CD4-positive, CD25-positive, alpha-beta regulatory T cell (primary cell): ENCODE data around the gene DIP2C. TPM values are rescaled to one million over a fixed set of nuclear protein-coding genes. Genes with fewer than 3 reads are reported as not detected.
A peak's percentile ranks its signal among the peaks of the same experiment; 100 is the strongest.

Experiments
- ATAC-seq, 2 donors: fragments of 150-1000 bp; cut with Tn5 transposase; one replicate each; pipeline ENCODE4 v1.10.0; 2021; ENCODE audit warnings: low read depth in 2 of 2, moderate number of reproducible peaks in 2 of 2, moderate library complexity in 1 of 2
- DNase-seq, 3 donors: peaks; one replicate each; pipeline versions ENCODE4 v3.0.0 to v3.0.0-alpha.2; 2012 to 2022; ENCODE audit warnings: mixed read lengths in 1 of 3
- H3K27ac ChIP-seq: one replicate; pipeline ENCODE4 v1.7.0; 2013; ENCODE audit warnings: mild to moderate bottlenecking, low read length; ENCODE audit not compliant: insufficient read depth, poor library complexity, severe bottlenecking
- H3K27me3 ChIP-seq: one replicate; pipeline ENCODE4 v1.7.0; 2013; ENCODE audit warnings: low read length; ENCODE audit not compliant: control insufficient read depth, insufficient read depth
- H3K36me3 ChIP-seq: one replicate; pipeline ENCODE4 v1.7.0; 2013; ENCODE audit warnings: mild to moderate bottlenecking, low read length, moderate library complexity; ENCODE audit not compliant: control insufficient read depth, insufficient read depth
- H3K4me1 ChIP-seq: 2 replicates; pipeline ENCODE4 v1.7.0; 2013; ENCODE audit warnings: mild to moderate bottlenecking, low read length; ENCODE audit not compliant: insufficient read depth, control insufficient read depth, poor library complexity, severe bottlenecking
- H3K4me3 ChIP-seq: one replicate; pipeline ENCODE4 v1.7.0; 2013; ENCODE audit warnings: low read depth, mild to moderate bottlenecking, low read length, moderate library complexity
- H3K9me3 ChIP-seq, 2 experiments: 1 replicate in 1 of 2; 2 replicates in 1 of 2; pipeline ENCODE4 v1.7.0; 2013; ENCODE audit warnings: low read length in 2 of 2, mild to moderate bottlenecking in 1 of 2, moderate library complexity in 1 of 2; ENCODE audit not compliant: control insufficient read depth in 2 of 2
- H3K27ac Mint-ChIP-seq, 3 donors: one replicate each; pipeline ENCODE4 v1.8.0; 2020 to 2022; ENCODE audit warnings: mild to moderate bottlenecking in 3 of 3, mixed read lengths in 3 of 3, moderate library complexity in 2 of 3
- H3K27me3 Mint-ChIP-seq: one replicate; pipeline ENCODE4 v1.8.0; 2022; ENCODE audit warnings: mild to moderate bottlenecking, mixed read lengths
- H3K36me3 Mint-ChIP-seq: one replicate; pipeline ENCODE4 v1.8.0; 2020; ENCODE audit warnings: mixed read lengths
- H3K4me1 Mint-ChIP-seq, 4 donors: one replicate each; pipeline ENCODE4 v1.8.0; 2020 to 2022; ENCODE audit warnings: mixed read lengths in 4 of 4, mild to moderate bottlenecking in 1 of 4
- H3K4me3 Mint-ChIP-seq, 4 donors: one replicate each; pipeline ENCODE4 v1.8.0; 2020 to 2022; ENCODE audit warnings: mild to moderate bottlenecking in 4 of 4, mixed read lengths in 4 of 4, moderate library complexity in 3 of 4
- H3K9me3 Mint-ChIP-seq, 7 donors: one replicate each; pipeline ENCODE4 v1.8.0; 2020 to 2022; ENCODE audit warnings: mixed read lengths in 7 of 7, mild to moderate bottlenecking in 3 of 7, moderate library complexity in 2 of 7
- polyA plus RNA-seq, 4 donors: library from polyadenylated mRNA; unstranded; fragments of 300-500 nt; fragmentation: Illumina TruSeq; gene quantifications; one replicate each; pipeline ENCODE4 v1.2.3, GENCODE V29; 2021
- total RNA-seq: library from RNA; stranded (reverse); gene quantifications from one replicate; pipeline ENCODE4 v1.2.3, GENCODE V29; 2022

The DIP2C gene
- total and polyA plus RNA-seq, 5 donors from 2014 or later, result 0.47 to 4.1 (median 0.54) TPM

GRCh38 chr10:624605-625332, 64.7 kb downstream of the DIP2C start:
- Histone ChIP-seq H3K36me3 (no peaks in the 10 kb centered on the region), H3K4me3 (no peak overlapping the region), H3K27me3 (no peaks in the 10 kb centered on the region), H3K27ac (no peak overlapping the region), H3K4me1 (no peaks in the 10 kb centered on the region), H3K9me3 (no peaks in the 10 kb centered on the region)
- ATAC-seq (no peak), DNase-seq (no peak)
- Mint-ChIP-seq H3K27me3 (no peaks in the 10 kb centered on the region), H3K4me3 (no peak overlapping the region), H3K27ac (no peak overlapping the region), H3K36me3 (no peaks in the 10 kb centered on the region), H3K9me3 (peaks cover 0 to 4% (median 0%) of the 10 kb centered on the region in 7 donors), H3K4me1 (peaks cover 0 to 6% (median 0%) of the 10 kb centered on the region in 4 donors)

- no peak for DNase-seq
- H3K27me3 ChIP-seq, result no peaks in the 10 kb centered on the region
- Mint-ChIP-seq H3K4me1 (peaks cover 0 to 6% (median 0%) of the 10 kb centered on the region in 4 donors), H3K27ac (no peak overlapping the region), H3K9me3 (peaks cover 0 to 4% (median 0%) of the 10 kb centered on the region in 7 donors), H3K27me3 (no peaks in the 10 kb centered on the region), H3K4me3 (no peak overlapping the region), H3K36me3 (no peaks in the 10 kb centered on the region)
- H3K9me3 ChIP-seq, result no peaks in the 10 kb centered on the region
- no peak for ATAC-seq
- H3K27ac ChIP-seq, result no peak overlapping the region
- H3K4me1 ChIP-seq, result no peaks in the 10 kb centered on the region
- no peaks in the 10 kb centered on the region for H3K36me3 ChIP-seq
- H3K4me3 ChIP-seq, result no peak overlapping the region
Measured at GRCh38 chr10:624312-624604, 65.2 kb downstream of the DIP2C start.

- H3K4me1 ChIP-seq, result no peaks in the 10 kb centered on the region
- H3K27me3 Mint-ChIP-seq, result no peaks in the 10 kb centered on the region
- no peak for ATAC-seq
Measured at GRCh38 chr10:623477-624311, 65.8 kb downstream of the DIP2C start.

DNA sequence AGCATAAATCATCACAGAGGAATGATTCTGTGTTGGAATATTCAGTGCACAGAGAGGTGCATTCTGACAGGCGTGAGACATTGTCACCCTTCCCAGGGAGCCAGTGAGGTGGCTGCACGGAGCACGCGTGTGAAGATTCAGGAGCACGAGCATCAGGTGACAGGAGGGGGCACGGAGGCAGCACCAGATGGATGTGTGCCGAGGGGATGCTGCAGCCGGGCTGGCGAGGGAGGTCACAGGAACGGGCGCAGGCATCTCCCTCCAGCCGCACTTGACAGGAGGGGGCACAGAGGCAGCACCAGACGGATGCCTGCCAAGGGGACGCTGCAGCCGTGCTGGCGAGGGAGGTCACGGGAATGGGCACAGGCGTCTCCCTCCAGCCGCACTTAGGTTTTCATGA, 66.5 kb downstream of the DIP2C start:
- H3K4me1 Mint-ChIP-seq, result peaks cover 0 to 6% (median 0%) of the 10 kb centered on the region in 4 donors
- no peaks in the 10 kb centered on the region for H3K27me3 Mint-ChIP-seq
- H3K4me3 Mint-ChIP-seq, result no peak overlapping the region
- Histone ChIP-seq H3K9me3 (no peaks in the 10 kb centered on the region), H3K27me3 (no peaks in the 10 kb centered on the region), H3K27ac (no peak overlapping the region), H3K4me3 (no peak overlapping the region), H3K36me3 (no peaks in the 10 kb centered on the region), H3K4me1 (no peaks in the 10 kb centered on the region)
- no peaks in the 10 kb centered on the region for H3K36me3 Mint-ChIP-seq
- H3K27ac Mint-ChIP-seq, result no peak overlapping the region
- peaks cover 0 to 2% (median 0%) of the 10 kb centered on the region in 7 donors for H3K9me3 Mint-ChIP-seq
- ATAC-seq (no peak), DNase-seq (no peak)

More at GRCh38 chr10:623477-624311, 65.8 kb downstream of the DIP2C start:
- H3K4me1 Mint-ChIP-seq, result peaks cover 0 to 6% (median 0%) of the 10 kb centered on the region in 4 donors
- no peak overlapping the region for H3K27ac Mint-ChIP-seq
- H3K9me3 Mint-ChIP-seq, result peaks cover 0 to 2% (median 0%) of the 10 kb centered on the region in 7 donors
- DNase-seq, result no peak
- no peak overlapping the region for H3K4me3 ChIP-seq
- H3K36me3 Mint-ChIP-seq, result no peaks in the 10 kb centered on the region
- no peaks in the 10 kb centered on the region for H3K9me3 ChIP-seq
- H3K27me3 ChIP-seq, result no peaks in the 10 kb centered on the region
- H3K27ac ChIP-seq, result no peak overlapping the region
- no peak overlapping the region for H3K4me3 Mint-ChIP-seq
- no peaks in the 10 kb centered on the region for H3K36me3 ChIP-seq

DNA sequence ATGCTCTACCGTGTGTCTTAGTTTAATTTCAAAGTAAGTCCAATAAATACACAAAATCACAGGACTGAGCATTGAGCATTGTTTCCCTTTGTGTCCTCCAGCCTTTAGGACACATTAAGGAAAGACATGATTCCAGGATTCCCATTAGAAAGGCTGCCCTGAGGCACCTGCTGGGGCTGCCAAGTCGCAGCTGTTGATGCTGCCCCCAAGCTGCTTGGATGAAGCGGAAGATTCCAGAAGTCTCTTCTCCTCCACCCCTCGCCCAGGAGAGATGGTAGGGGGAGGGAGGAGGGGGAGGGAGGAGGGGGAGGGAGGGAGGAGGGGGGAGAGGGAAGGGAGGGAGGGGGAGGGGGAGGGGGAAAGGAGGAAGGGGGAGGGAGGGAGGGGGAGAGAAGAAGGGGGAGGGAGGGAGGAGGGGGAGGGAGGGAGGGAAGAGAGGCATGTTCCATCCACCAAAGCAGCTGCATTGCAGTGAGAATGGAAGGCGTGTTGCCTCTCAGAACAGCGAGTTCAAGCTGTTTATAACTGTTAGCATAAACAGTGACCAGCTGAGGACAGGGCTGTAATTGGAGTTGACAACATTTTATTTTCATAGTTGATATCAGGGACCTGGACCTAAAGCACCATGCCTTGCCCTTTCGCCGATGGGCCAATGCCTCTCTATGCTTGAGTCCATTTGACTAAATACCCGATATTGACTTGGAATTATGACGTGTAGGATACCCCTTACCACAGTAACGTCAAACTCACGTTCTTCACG, 67.3 kb downstream of the DIP2C start:
- ATAC-seq, result no peak

DNA sequence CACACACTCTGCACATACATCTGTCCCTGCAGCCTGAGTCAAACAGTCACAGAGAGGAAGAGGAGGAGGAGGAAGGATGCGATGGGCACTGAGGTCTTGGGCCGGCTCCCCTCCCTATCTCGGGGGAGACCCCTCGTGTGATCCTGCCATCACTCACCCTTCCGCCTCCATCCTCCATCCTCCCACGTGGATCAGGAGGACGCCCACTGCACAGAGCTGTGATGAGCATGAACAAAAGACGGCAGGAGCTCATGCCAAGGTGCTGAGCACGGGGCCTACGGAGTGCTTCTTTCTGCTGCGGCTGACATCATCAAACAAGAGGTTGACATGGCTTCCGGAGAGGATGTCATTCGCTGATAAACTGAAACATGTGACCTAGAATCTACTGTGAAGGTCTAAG, 68.0 kb downstream of the DIP2C start:
- H3K4me3 Mint-ChIP-seq, result no peak overlapping the region
- H3K27ac ChIP-seq, result no peak overlapping the region
- H3K9me3 Mint-ChIP-seq, result peaks cover 0 to 2% (median 0%) of the 10 kb centered on the region in 7 donors
- H3K27me3 ChIP-seq, result no peaks in the 10 kb centered on the region
- no peaks in the 10 kb centered on the region for H3K4me1 ChIP-seq
- H3K36me3 Mint-ChIP-seq, result no peaks in the 10 kb centered on the region
- H3K4me3 ChIP-seq, result no peak overlapping the region
- no peaks in the 10 kb centered on the region for H3K9me3 ChIP-seq
- H3K27me3 Mint-ChIP-seq, result no peaks in the 10 kb centered on the region
- peaks cover 0 to 10% (median 0%) of the 10 kb centered on the region in 4 donors for H3K4me1 Mint-ChIP-seq
- ATAC-seq (no peak), DNase-seq (no peak)
- H3K27ac Mint-ChIP-seq, result no peak overlapping the region
- H3K36me3 ChIP-seq, result no peaks in the 10 kb centered on the region

More for the DNA sequence above, 67.3 kb downstream of the DIP2C start:
- Mint-ChIP-seq H3K36me3 (no peaks in the 10 kb centered on the region), H3K27me3 (no peaks in the 10 kb centered on the region), H3K4me3 (no peak overlapping the region), H3K27ac (peak overlapping the region in 1 of 3 donors; percentile 66), H3K4me1 (peaks cover 0 to 10% (median 0%) of the 10 kb centered on the region in 4 donors), H3K9me3 (peaks cover 0 to 2% (median 0%) of the 10 kb centered on the region in 7 donors)
- no peaks in the 10 kb centered on the region for H3K36me3 ChIP-seq
- no peaks in the 10 kb centered on the region for H3K4me1 ChIP-seq
- H3K4me3 ChIP-seq, result no peak overlapping the region
- no peaks in the 10 kb centered on the region for H3K9me3 ChIP-seq
- DNase-seq, result no peak
- H3K27me3 ChIP-seq, result no peaks in the 10 kb centered on the region
- no peak overlapping the region for H3K27ac ChIP-seq

DNA sequence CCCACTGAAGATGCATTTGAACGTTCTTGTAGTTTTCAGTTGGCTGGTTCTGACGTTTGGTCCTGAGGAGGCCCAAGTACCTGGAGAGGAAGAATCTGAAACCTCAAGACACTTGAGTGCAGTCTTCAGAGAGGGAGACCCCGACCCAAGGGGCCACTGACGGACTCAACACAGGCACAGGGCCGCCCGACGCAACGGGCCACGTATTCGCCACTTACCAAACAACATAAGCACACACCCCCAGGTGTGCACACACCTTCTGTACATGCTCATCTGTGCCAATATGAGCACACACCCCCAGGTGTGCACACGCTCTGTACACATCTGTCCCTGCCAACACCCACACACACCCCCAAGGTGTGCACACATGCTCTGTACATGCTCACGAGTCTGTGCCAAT, 68.5 kb downstream of the DIP2C start:
- no peak overlapping the region for H3K4me3 Mint-ChIP-seq
- no peaks in the 10 kb centered on the region for H3K4me1 ChIP-seq
- H3K9me3 ChIP-seq, result no peaks in the 10 kb centered on the region
- ATAC-seq (no peak), DNase-seq (no peak)
- H3K4me1 Mint-ChIP-seq, result peaks cover 0 to 10% (median 0%) of the 10 kb centered on the region in 4 donors
- no peaks in the 10 kb centered on the region for H3K27me3 ChIP-seq
- H3K27ac ChIP-seq, result no peak overlapping the region
- no peak overlapping the region for H3K4me3 ChIP-seq
- no peaks in the 10 kb centered on the region for H3K36me3 Mint-ChIP-seq
- peaks cover under 1% of the 10 kb centered on the region for H3K27me3 Mint-ChIP-seq
- peaks cover 0 to 2% (median 0%) of the 10 kb centered on the region in 7 donors for H3K9me3 Mint-ChIP-seq
- H3K36me3 ChIP-seq, result no peaks in the 10 kb centered on the region
- no peak overlapping the region for H3K27ac Mint-ChIP-seq
